Activated T-cell treated with anti-CD3 and anti-CD28 coated beads for 1 hour (primary cell): Measurements from ENCODE around the gene CILP2.
A peak's percentile ranks its signal among the peaks of the same experiment; 100 is the strongest.

Source experiments
- DNase-seq: peaks from one replicate; pipeline ENCODE4 v3.0.0-alpha.2; 2020; ENCODE audit warnings: low read depth

The CILP2 gene

GRCh38 chr19:19504754-19505668 lies 33.1 kb upstream of the CILP2 start:
- DNase-seq: no peak

GRCh38 chr19:19505669-19506326 lies 32.3 kb upstream of the CILP2 start:
- no peak for DNase-seq

- DNase-seq: no peak
Measured at GRCh38 chr19:19506592-19506991, 31.5 kb upstream of the CILP2 start.

- no peak for DNase-seq
Measured at GRCh38 chr19:19507354-19507753, 30.7 kb upstream of the CILP2 start.

GRCh38 chr19:19508217-19508616 lies 29.8 kb upstream of the CILP2 start:
- DNase-seq: no peak

- no peak for DNase-seq
Measured at GRCh38 chr19:19510432-19510831, 27.6 kb upstream of the CILP2 start.

GRCh38 chr19:19513682-19514081 lies 24.4 kb upstream of the CILP2 start:
- no peak for DNase-seq

- DNase-seq: no peak
Measured at GRCh38 chr19:19514215-19514657, 23.8 kb upstream of the CILP2 start.

- DNase-seq: no peak
Measured at GRCh38 chr19:19514881-19515641, 23.0 kb upstream of the CILP2 start, which contains the start of gene TSSK6. Gene TSSK6, minus strand, starts transcription at chr19:19515548. Its CDS starts 121 bp downstream, at chr19:19515427.

GRCh38 chr19:19515642-19516519 lies 22.2 kb upstream of the CILP2 start, which contains the start of gene NDUFA13:
Gene NDUFA13, plus strand, starts transcription at chr19:19516225. Its CDS starts 14 bp downstream, at chr19:19516239.
- peak; percentile 93 for DNase-seq

GRCh38 chr19:19517235-19517619 lies 20.8 kb upstream of the CILP2 start:
- no peak for DNase-seq

- DNase-seq: no peak
Measured at GRCh38 chr19:19520989-19521388, 17.1 kb upstream of the CILP2 start.

GRCh38 chr19:19523177-19523576 lies 14.9 kb upstream of the CILP2 start:
- no peak for DNase-seq

GRCh38 chr19:19524053-19524452 lies 14.0 kb upstream of the CILP2 start:
- DNase-seq: no peak

- no peak for DNase-seq
Measured at GRCh38 chr19:19525611-19526380, 12.3 kb upstream of the CILP2 start.

- DNase-seq: no peak
Measured at GRCh38 chr19:19526581-19527370, 11.3 kb upstream of the CILP2 start.

- no peak for DNase-seq
Measured at GRCh38 chr19:19527371-19527656, 10.8 kb upstream of the CILP2 start.

GRCh38 chr19:19527674-19528625 lies 10.1 kb upstream of the CILP2 start:
- DNase-seq: no peak
